ENCODE results near the gene LMX1A.

Gene LMX1A

GRCh38 chr1:165395478-165395877, 39.0 kb upstream of the LMX1A start (continued):
- TF ChIP-seq REST (tag by site-specific recombination; IDR thresholded peaks at IDR 0.05) (no peak), ZBTB44 (tag by site-specific recombination; IDR thresholded peaks at IDR 0.05) (peak; percentile 74), ZBTB1 (tag by site-specific recombination; IDR thresholded peaks at IDR 0.05) (no peak), ZNF513 (tag by site-specific recombination; IDR thresholded peaks at IDR 0.05) (no peak), GFI1B (tag by site-specific recombination; IDR thresholded peaks at IDR 0.05) (no peak), FEZF1 (tag by site-specific recombination; IDR thresholded peaks at IDR 0.05) (peak; percentile 86), ZNF223 (tag by site-specific recombination; IDR thresholded peaks at IDR 0.05) (no peak), ZNF624 (tag by site-specific recombination; IDR thresholded peaks at IDR 0.05) (no peak)

- ChIA-PET POLR2A (interaction anchor here (1.2 to 2.2 kb wide), 3 partner anchors 16 to 205 kb away, joined by 4 to 7 read pairs (median 6); partner anchors contain the start of gene LRRC52), CTCF (interaction anchor here (0.6 to 6.2 kb wide), 53 partner anchors 9 to 675 kb away, joined by 3 to 108 read pairs (median 4); partner anchors contain the start of gene RXRG)
- no peaks in the 10 kb centered on the region for H3K9me3 ChIP-seq (ENCODE audit: control insufficient read depth, insufficient read depth, low read depth, low read length)
- no peak overlapping the region for H3K27ac ChIP-seq (ENCODE audit: extremely low read depth, low read depth, low read length)
- no peaks in the 10 kb centered on the region for H3K36me3 ChIP-seq (ENCODE audit: control insufficient read depth in 2 of 2, insufficient read depth in 1 of 2, low read length in 2 of 2)
- H3K4me3 ChIP-seq (ENCODE audit: low read depth, low read length): peak overlapping the region; percentile 28
- no peaks in the 10 kb centered on the region for H3K4me1 ChIP-seq (ENCODE audit: control insufficient read depth, insufficient read depth, low read length)
- TF ChIP-seq ZNF184 (tag by site-specific recombination; IDR thresholded peaks at IDR 0.05): no peak
- TF ChIP-seq ZFP69B (tag by site-specific recombination; IDR thresholded peaks at IDR 0.05): no peak
- TF ChIP-seq HIC1 (tag by site-specific recombination; IDR thresholded peaks at IDR 0.05): no peak
- no peak for TF ChIP-seq OVOL3 (tag by site-specific recombination; IDR thresholded peaks at IDR 0.05)
- TF ChIP-seq ZNF48 (tag by site-specific recombination; IDR thresholded peaks at IDR 0.05): no peak
- TF ChIP-seq ZNF26 (tag by site-specific recombination; IDR thresholded peaks at IDR 0.05): no peak
- no peak for TF ChIP-seq ZNF555 (tag by site-specific recombination; conservative IDR thresholded peaks at IDR 0.05)
- TF ChIP-seq EGR2 (tag by site-specific recombination; IDR thresholded peaks at IDR 0.05; ENCODE audit: low read depth): no peak
- no peak for TF ChIP-seq ELK4 (IDR thresholded peaks at IDR 0.05; ENCODE audit: borderline replicate concordance, low read depth, low read length)
- TF ChIP-seq ZFHX2 (tag by site-specific recombination; conservative IDR thresholded peaks at IDR 0.05): no peak
- TF ChIP-seq KLF8 (tag by site-specific recombination; IDR thresholded peaks at IDR 0.05): peak; percentile 33; the same call in 1 of the 2 replicates
- no peak for TF ChIP-seq ZFP3 (tag by site-specific recombination; IDR thresholded peaks at IDR 0.05; ENCODE audit: low read depth)
- no peak for TF ChIP-seq INSM2 (tag by site-specific recombination; IDR thresholded peaks at IDR 0.05)
- TF ChIP-seq REPIN1 (tag by site-specific recombination; IDR thresholded peaks at IDR 0.05; ENCODE audit: low read depth): no peak
These were observed 36.4 kb upstream of the LMX1A start for GRCh38 chr1:165392634-165393571.

All from HEK293 (cell line).